Esophagus squamous epithelium (tissue), 4 donors: ENCODE results near the gene SAMD3.

ENCODE experiments used
- POLR2A ChIP-seq, 4 donors: fragments of 450-650 bp; IDR thresholded peaks; one replicate each; pipeline ENCODE4 v1.6.1; 2017; ENCODE audit warnings: antibody characterized with exemption in 4 of 4, mild to moderate bottlenecking in 4 of 4, moderate library complexity in 3 of 4
- TF ChIP-seq, protein P1 (sequence below), 6 experiments: fragments of 450-650 bp in 4 of 6; fragments of 200-600 bp in 2 of 6; sonication (generic) in 2 of 6; IDR thresholded peaks; one replicate each; pipeline ENCODE4 v1.5.1; 2016 to 2019; ENCODE audit warnings: antibody characterized with exemption in 6 of 6, mild to moderate bottlenecking in 4 of 6, moderate library complexity in 4 of 6

DNA sequence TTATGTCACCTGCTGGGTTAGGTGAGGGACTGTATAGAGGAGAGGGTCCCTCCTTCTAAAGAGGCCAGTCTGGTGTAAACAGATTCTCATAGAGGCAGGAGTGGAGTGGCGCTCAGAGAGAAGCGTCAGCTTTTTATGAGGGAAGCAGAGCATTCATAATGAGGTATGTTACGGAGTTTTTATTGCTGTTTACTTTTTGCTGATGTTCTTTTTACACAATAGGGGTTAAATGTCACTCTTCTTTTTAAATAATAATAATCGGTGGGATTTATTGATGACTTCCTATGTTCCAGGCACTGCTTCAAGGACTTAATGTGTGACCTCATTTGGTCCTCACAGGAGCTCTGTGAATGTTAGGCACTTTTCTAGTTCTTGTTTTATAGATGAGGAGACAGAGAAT is 124.4 kb downstream of the SAMD3 start:
- TF ChIP-seq, protein P1, sequence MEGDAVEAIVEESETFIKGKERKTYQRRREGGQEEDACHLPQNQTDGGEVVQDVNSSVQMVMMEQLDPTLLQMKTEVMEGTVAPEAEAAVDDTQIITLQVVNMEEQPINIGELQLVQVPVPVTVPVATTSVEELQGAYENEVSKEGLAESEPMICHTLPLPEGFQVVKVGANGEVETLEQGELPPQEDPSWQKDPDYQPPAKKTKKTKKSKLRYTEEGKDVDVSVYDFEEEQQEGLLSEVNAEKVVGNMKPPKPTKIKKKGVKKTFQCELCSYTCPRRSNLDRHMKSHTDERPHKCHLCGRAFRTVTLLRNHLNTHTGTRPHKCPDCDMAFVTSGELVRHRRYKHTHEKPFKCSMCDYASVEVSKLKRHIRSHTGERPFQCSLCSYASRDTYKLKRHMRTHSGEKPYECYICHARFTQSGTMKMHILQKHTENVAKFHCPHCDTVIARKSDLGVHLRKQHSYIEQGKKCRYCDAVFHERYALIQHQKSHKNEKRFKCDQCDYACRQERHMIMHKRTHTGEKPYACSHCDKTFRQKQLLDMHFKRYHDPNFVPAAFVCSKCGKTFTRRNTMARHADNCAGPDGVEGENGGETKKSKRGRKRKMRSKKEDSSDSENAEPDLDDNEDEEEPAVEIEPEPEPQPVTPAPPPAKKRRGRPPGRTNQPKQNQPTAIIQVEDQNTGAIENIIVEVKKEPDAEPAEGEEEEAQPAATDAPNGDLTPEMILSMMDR (IDR thresholded peaks at IDR 0.05), result no peak
- TF ChIP-seq POLR2A (IDR thresholded peaks at IDR 0.05), result no peak
